GM12891 (cell line): Measurements from ENCODE around the gene OSTN.

Experiments used
- DNase-seq: peaks from one replicate; pipeline ENCODE4 v3.0.0; 2011; ENCODE audit warnings: low spot score; ENCODE audit not compliant: insufficient read length
- FAIRE-seq: peaks from 2 replicates; lab custom pipeline; 2011; peaks lifted over from hg19 to GRCh38; lab: Jason Lieb, UNC
- PAX5 ChIP-seq: IDR thresholded peaks from 2 replicates; pipeline ENCODE4 v1.6.1; 2011; ENCODE audit warnings: low read length, moderate library complexity, mild to moderate bottlenecking; ENCODE audit not compliant: insufficient read depth, severe bottlenecking
- POLR2A ChIP-seq: IDR thresholded peaks from 2 replicates; pipeline ENCODE4 v1.6.1; 2011; ENCODE audit warnings: low read depth, low read length, control low read depth
- POLR2AphosphoS5 ChIP-seq: IDR thresholded peaks from 2 replicates; pipeline ENCODE4 v1.6.1; 2011; ENCODE audit warnings: low read depth, low read length, control low read depth
- POU2F2 ChIP-seq: IDR thresholded peaks from 2 replicates; pipeline ENCODE4 v1.6.1; 2011; ENCODE audit warnings: low read depth, mild to moderate bottlenecking, control low read depth, low read length, moderate library complexity
- SPI1 ChIP-seq: IDR thresholded peaks from 2 replicates; pipeline ENCODE4 v1.6.1; 2011; ENCODE audit warnings: low read depth, low read length, control low read depth
- TAF1 ChIP-seq: IDR thresholded peaks from 2 replicates; pipeline ENCODE4 v1.6.1; 2011; ENCODE audit warnings: low read depth, low read length, control low read depth

Gene OSTN

DNA sequence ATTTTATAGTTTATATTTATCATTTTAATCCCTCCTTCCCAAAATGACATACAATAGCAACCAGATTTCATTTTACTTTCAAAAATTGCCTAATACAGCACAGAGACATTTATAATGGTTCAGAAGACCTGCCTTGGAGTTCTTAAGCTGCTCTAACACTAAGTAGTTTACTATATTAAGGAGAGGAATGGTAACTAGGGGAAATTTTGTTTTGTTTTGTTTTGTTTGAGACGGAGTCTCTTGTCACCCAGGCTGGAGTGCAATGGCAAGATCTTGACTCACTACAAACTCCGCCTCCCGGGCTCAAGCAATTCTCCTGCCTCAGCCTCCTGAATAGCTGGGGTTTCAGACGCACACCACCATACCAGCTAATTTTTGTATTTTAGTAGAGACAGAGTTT, 107.4 kb downstream of the OSTN start:
- DNase-seq (no peak), FAIRE-seq (no peak)
- TF ChIP-seq SPI1 = no peak
- TF ChIP-seq POLR2AphosphoS5 = no peak

- DNase-seq = no peak
- TF ChIP-seq TAF1 = no peak
- TF ChIP-seq PAX5 = no peak
- FAIRE-seq = no peak
Observed at GRCh38 chr3:191307341-191307740, 108.3 kb downstream of the OSTN start.

DNA sequence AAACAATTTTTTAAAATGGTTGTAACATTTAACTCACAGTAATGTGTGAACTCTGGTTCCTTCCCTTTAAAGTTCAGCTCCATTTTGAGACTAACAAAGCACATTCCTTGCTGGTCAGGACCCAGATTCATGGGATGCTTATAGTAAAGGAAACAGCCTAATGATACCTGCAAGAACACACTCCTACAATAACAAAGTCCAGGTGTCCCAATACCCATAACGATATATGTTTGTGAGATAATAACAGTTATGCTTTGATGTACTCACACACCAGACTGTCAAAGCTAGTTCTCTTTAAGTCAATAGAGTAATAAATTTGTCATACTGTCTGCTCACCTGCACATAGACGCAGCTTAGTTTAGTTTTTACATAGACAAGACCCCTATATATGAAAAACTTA, 114.3 kb downstream of the OSTN start:
- FAIRE-seq (no peak), DNase-seq (no peak)
- TF ChIP-seq POU2F2 (no peak), TAF1 (no peak), POLR2AphosphoS5 (no peak), POLR2A (no peak)

DNA sequence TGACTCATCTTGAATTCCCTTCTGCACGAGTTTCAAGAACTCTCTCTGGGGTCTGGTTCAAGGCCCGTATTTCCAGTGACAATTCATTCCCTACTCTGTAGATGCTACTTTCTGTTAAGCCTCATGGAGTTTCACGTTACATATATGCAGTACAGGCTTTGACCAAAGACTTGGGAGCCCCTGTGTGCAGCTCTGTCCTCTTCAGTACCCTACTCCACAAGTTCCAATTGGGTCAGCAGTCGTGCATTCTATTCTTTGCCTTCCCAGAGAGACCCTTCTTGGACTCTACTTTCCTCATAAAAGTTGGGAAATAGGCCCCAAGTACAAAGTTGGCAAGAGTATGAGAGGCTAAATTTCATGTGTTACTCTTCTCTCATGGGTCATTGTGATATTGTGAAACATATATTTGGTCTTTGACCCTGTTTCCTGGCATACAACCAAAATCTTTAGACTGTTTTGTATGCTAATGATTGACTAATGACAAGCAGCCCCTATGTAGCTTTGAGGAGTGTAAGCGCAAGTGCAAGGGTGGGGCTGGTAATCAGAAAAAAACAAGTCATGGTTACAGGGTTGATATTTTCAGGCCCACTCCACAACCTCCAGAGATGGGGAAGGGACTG, 115.2 kb downstream of the OSTN start:
- no peak for DNase-seq
- TF ChIP-seq POLR2AphosphoS5 (no peak), POLR2A (no peak), TAF1 (no peak), SPI1 (no peak), PAX5 (no peak), POU2F2 (no peak)
- FAIRE-seq = no peak
